ENCODE measurements around the gene FAM156A.
"Not testable (repeated sequence)": the region's sequence is repeated elsewhere in the genome, so short reads cannot be mapped to it uniquely, and the experiment has no call there.

GRCh38 chrX:52975576-52975975 is 17.3 kb upstream of the FAM156A start:
- not testable (repeated sequence) for TF ChIP-seq POLR2A, CTCF, EP300 (IDR thresholded peaks at IDR 0.05)

Data from stomach (tissue), 4 donors.